Suprapubic skin (tissue), 4 donors: ENCODE measurements around the gene SND1. TPM values are rescaled to one million over a fixed set of nuclear protein-coding genes. Genes with fewer than 3 reads are reported as not detected.
"Not testable (repeated sequence)": the region's sequence is repeated elsewhere in the genome, so short reads cannot be mapped to it uniquely, and the experiment has no call there.

Source experiments
- DNase-seq, 2 donors: peaks; one replicate each; pipeline ENCODE4 v3.0.0-alpha.2; 2019; ENCODE audit warnings: low spot score in 2 of 2
- H3K27ac ChIP-seq: fragments of 200-600 bp; sonication (generic); one replicate; pipeline ENCODE4 v1.5.1; 2019
- H3K27me3 ChIP-seq: fragments of 200-600 bp; sonication (generic); one replicate; pipeline ENCODE4 v1.5.1; 2019
- H3K36me3 ChIP-seq: fragments of 200-600 bp; sonication (generic); one replicate; pipeline ENCODE4 v1.5.1; 2019
- H3K4me1 ChIP-seq: fragments of 200-600 bp; sonication (generic); one replicate; pipeline ENCODE4 v1.5.1; 2019
- H3K4me3 ChIP-seq: fragments of 200-600 bp; sonication (generic); one replicate; pipeline ENCODE4 v1.5.1; 2019; ENCODE audit warnings: mild to moderate bottlenecking
- H3K9me3 ChIP-seq: fragments of 200-600 bp; sonication (generic); one replicate; pipeline ENCODE4 v1.5.1; 2019
- CTCF ChIP-seq, 2 donors: fragments of 200-600 bp in 1 of 2; fragments of 450-650 bp in 1 of 2; sonication (generic) in 1 of 2; IDR thresholded peaks; one replicate each; pipeline ENCODE4 v1.5.1; 2016 to 2019; ENCODE audit warnings: antibody characterized with exemption in 2 of 2, mild to moderate bottlenecking in 1 of 2, moderate library complexity in 1 of 2
- EP300 ChIP-seq: sonication (generic); formaldehyde crosslinking; IDR thresholded peaks from one replicate; pipeline ENCODE4 v1.6.1; 2017; ENCODE audit warnings: antibody characterized with exemption
- POLR2A ChIP-seq, 2 donors: fragments of 450-650 bp; IDR thresholded peaks; one replicate each; pipeline ENCODE4 v1.6.1; 2017; ENCODE audit warnings: antibody characterized with exemption in 2 of 2, mild to moderate bottlenecking in 2 of 2, moderate library complexity in 2 of 2
- POLR2AphosphoS5 ChIP-seq, 3 donors: sonication (generic); formaldehyde crosslinking; IDR thresholded peaks; one replicate each; pipeline ENCODE4 v1.6.1; 2017; ENCODE audit warnings: antibody characterized with exemption in 3 of 3
- WGBS: methylation state at CpG from one replicate; pipeline ENCODE4 v1.1.5; 2018; 5-methylcytosine and 5-hydroxymethylcytosine counted together
- total RNA-seq, 4 donors: library from RNA; depleted of rRNA; stranded (reverse); fragments of >200 nt; gene quantifications; one replicate each; pipeline ENCODE4 v1.1.0, GENCODE V29; 2016

The SND1 gene
- total RNA-seq, 4 donors from 2014 or later, result 72.2 to 99.8 (median 77.2) TPM

GRCh38 chr7:127900732-127901685 is 249.0 kb downstream of the SND1 start:
- H3K27me3 ChIP-seq, result no peaks in the 10 kb centered on the region
- DNase-seq, result no peak
- H3K9me3 ChIP-seq, result no peaks in the 10 kb centered on the region
- 76% methylated on average over 5 of the region's 5 CpGs for WGBS
- H3K4me3 ChIP-seq, result no peak overlapping the region
- no peaks in the 10 kb centered on the region for H3K4me1 ChIP-seq
- peaks cover 6% of the 10 kb centered on the region for H3K36me3 ChIP-seq
- no peak overlapping the region for H3K27ac ChIP-seq
- no peak for TF ChIP-seq POLR2A (IDR thresholded peaks at IDR 0.05)

GRCh38 chr7:127901895-127902703 is 250.1 kb downstream of the SND1 start:
- TF ChIP-seq POLR2AphosphoS5 (IDR thresholded peaks at IDR 0.05) (no peak), POLR2A (IDR thresholded peaks at IDR 0.05) (no peak), CTCF (IDR thresholded peaks at IDR 0.05) (no peak), EP300 (no peak)
- Histone ChIP-seq H3K9me3 (no peaks in the 10 kb centered on the region), H3K4me3 (no peak overlapping the region), H3K36me3 (peaks cover 6% of the 10 kb centered on the region), H3K27ac (no peak overlapping the region), H3K4me1 (no peaks in the 10 kb centered on the region), H3K27me3 (no peaks in the 10 kb centered on the region)
- WGBS, result 83% methylated on average over 5 of the region's 5 CpGs
- no peak for DNase-seq

GRCh38 chr7:127902753-127903152 is 250.8 kb downstream of the SND1 start:
- not testable (repeated sequence) for H3K36me3 ChIP-seq, H3K4me3 ChIP-seq, H3K27ac ChIP-seq, H3K9me3 ChIP-seq, DNase-seq, H3K27me3 ChIP-seq, H3K4me1 ChIP-seq
- 94% methylated on average over 6 of the region's 6 CpGs for WGBS

- DNase-seq, result no peak
- H3K27me3 ChIP-seq, result no peaks in the 10 kb centered on the region
- no peaks in the 10 kb centered on the region for H3K9me3 ChIP-seq
- WGBS, result 86% methylated on average over 4 of the region's 4 CpGs
- no peak for TF ChIP-seq CTCF (IDR thresholded peaks at IDR 0.05)
- TF ChIP-seq POLR2A (IDR thresholded peaks at IDR 0.05), result no peak
- no peak for TF ChIP-seq POLR2AphosphoS5 (IDR thresholded peaks at IDR 0.05)
- no peak for TF ChIP-seq EP300
- H3K27ac ChIP-seq, result no peak overlapping the region
- peaks cover 6% of the 10 kb centered on the region for H3K36me3 ChIP-seq
- H3K4me3 ChIP-seq, result no peak overlapping the region
- no peaks in the 10 kb centered on the region for H3K4me1 ChIP-seq
These were observed 252.1 kb downstream of the SND1 start for GRCh38 chr7:127903892-127904669.

- TF ChIP-seq CTCF (IDR thresholded peaks at IDR 0.05) (no peak), POLR2A (IDR thresholded peaks at IDR 0.05) (no peak), POLR2AphosphoS5 (IDR thresholded peaks at IDR 0.05) (no peak)
- no peaks in the 10 kb centered on the region for H3K27me3 ChIP-seq
- H3K36me3 ChIP-seq, result peaks cover 6% of the 10 kb centered on the region
- no peak overlapping the region for H3K4me3 ChIP-seq
- WGBS, result 76% methylated on average over 6 of the region's 6 CpGs
- DNase-seq, result no peak
- H3K4me1 ChIP-seq, result no peaks in the 10 kb centered on the region
- H3K27ac ChIP-seq, result no peak overlapping the region
- no peaks in the 10 kb centered on the region for H3K9me3 ChIP-seq
These were observed 252.6 kb downstream of the SND1 start for GRCh38 chr7:127904670-127904985.

- DNase-seq, result no peak
- Histone ChIP-seq H3K27ac (no peak overlapping the region), H3K27me3 (no peaks in the 10 kb centered on the region), H3K36me3 (peaks cover 6% of the 10 kb centered on the region), H3K4me1 (no peaks in the 10 kb centered on the region), H3K9me3 (no peaks in the 10 kb centered on the region), H3K4me3 (no peak overlapping the region)
- TF ChIP-seq CTCF (IDR thresholded peaks at IDR 0.05) (no peak), EP300 (no peak), POLR2A (IDR thresholded peaks at IDR 0.05) (no peak), POLR2AphosphoS5 (IDR thresholded peaks at IDR 0.05) (no peak)
These were observed 253.0 kb downstream of the SND1 start for GRCh38 chr7:127905021-127905420.
